HG03432 (cell line): Measurements from ENCODE around the gene TXNRD3.
"Not testable (repeated sequence)": the region's sequence is repeated elsewhere in the genome, so short reads cannot be mapped to it uniquely, and the experiment has no call there.

Experiments
- ATAC-seq: cut with Tn5 transposase; IDR thresholded peaks from one replicate; pipeline ENCODE4 v1.9.1; 2021; ENCODE audit warnings: mild to moderate bottlenecking, moderate library complexity; ENCODE audit not compliant: unreplicated experiment

Gene TXNRD3

GRCh38 chr3:126606001-126606400, 48.9 kb downstream of the TXNRD3 start:
- ATAC-seq: no peak

GRCh38 chr3:126604691-126605090, 50.2 kb downstream of the TXNRD3 start:
- no peak for ATAC-seq

GRCh38 chr3:126599101-126599500, 55.8 kb downstream of the TXNRD3 start:
- ATAC-seq: no peak

GRCh38 chr3:126595479-126595878, 59.4 kb downstream of the TXNRD3 start:
- not testable (repeated sequence) for ATAC-seq

GRCh38 chr3:126591515-126591914, 63.4 kb downstream of the TXNRD3 start:
- not testable (repeated sequence) for ATAC-seq

GRCh38 chr3:126582311-126582710, 72.6 kb downstream of the TXNRD3 start:
- ATAC-seq: no peak

GRCh38 chr3:126581569-126581968, 73.4 kb downstream of the TXNRD3 start:
- no peak for ATAC-seq

GRCh38 chr3:126580746-126581145, 74.2 kb downstream of the TXNRD3 start:
- no peak for ATAC-seq

- no peak for ATAC-seq
Observed at GRCh38 chr3:126578702-126579101, 76.2 kb downstream of the TXNRD3 start.

- ATAC-seq: no peak
Observed at GRCh38 chr3:126577261-126577660, 77.7 kb downstream of the TXNRD3 start.

GRCh38 chr3:126573492-126574117, 81.3 kb downstream of the TXNRD3 start:
- no peak for ATAC-seq

- ATAC-seq: no peak
Observed at GRCh38 chr3:126571078-126571477, 83.8 kb downstream of the TXNRD3 start.

GRCh38 chr3:126570103-126570541, 84.8 kb downstream of the TXNRD3 start:
- no peak for ATAC-seq

- no peak for ATAC-seq
Observed at GRCh38 chr3:126569390-126569975, 85.4 kb downstream of the TXNRD3 start.

GRCh38 chr3:126568776-126569342, 86.1 kb downstream of the TXNRD3 start:
- no peak for ATAC-seq

GRCh38 chr3:126567696-126568438, 87.1 kb downstream of the TXNRD3 start:
- no peak for ATAC-seq

- no peak for ATAC-seq
Observed at GRCh38 chr3:126562737-126563276, 92.1 kb downstream of the TXNRD3 start.

- no peak for ATAC-seq
Observed at GRCh38 chr3:126558336-126559071, 96.4 kb downstream of the TXNRD3 start, which contains the start of gene C3orf22. Gene C3orf22, minus strand, starts transcription at chr3:126558932. Its CDS starts 5,542 bp downstream, at chr3:126553390.

GRCh38 chr3:126557761-126558160, 97.2 kb downstream of the TXNRD3 start:
- ATAC-seq: no peak

GRCh38 chr3:126557415-126557745, 97.5 kb downstream of the TXNRD3 start:
- no peak for ATAC-seq
